SK-N-SH (cell line): Measurements from ENCODE around the gene TMEM231. TPM values are rescaled to one million over a fixed set of nuclear protein-coding genes. Genes with fewer than 3 reads are reported as not detected.

Experiments
- CTCF ChIA-PET: fragments of 300-600, 350-600 bp; formaldehyde crosslinking; extraction: SDS; loops from one replicate; lab custom pipeline; 2021; lab: Yijun Ruan, JAX
- POLR2A ChIA-PET: fragments of 350-600 bp; sonication (Branson Sonifier 250); formaldehyde crosslinking; extraction: SDS; loops from one replicate; lab custom pipeline; 2020; ENCODE audit warnings: antibody characterized with exemption, inconsistent platforms; lab: Yijun Ruan, JAX
- DNase-seq: peaks from one replicate; pipeline ENCODE4 v3.0.0; 2012
- H2AFZ ChIP-seq: fragments of 200-600 bp; sonication (generic); 2 replicates; pipeline ENCODE4 v1.8.1; 2016; ENCODE audit warnings: antibody characterized with exemption, mild to moderate bottlenecking, low read depth
- H3F3A ChIP-seq: fragments of 200-600 bp; sonication (generic); replicated peaks from 2 replicates; pipeline ENCODE3; 2016; ENCODE audit warnings: antibody characterized with exemption, mild to moderate bottlenecking; ENCODE audit not compliant: insufficient read depth
- H3K27ac ChIP-seq, 2 experiments: fragments of 200-500 bp in 1 of 2; fragments of 200-600 bp in 1 of 2; sonication (Bioruptor generic) in 1 of 2; sonication (generic), shearing (Covaris generic) in 1 of 2; 2 replicates each; pipeline versions ENCODE4 v1.5.1 to v1.6.1; 2014 to 2016; ENCODE audit warnings: low read depth in 2 of 2, inconsistent platforms in 1 of 2, low read length in 1 of 2, mild to moderate bottlenecking in 1 of 2, mixed read lengths in 1 of 2
- H3K27me3 ChIP-seq: fragments of 200-600 bp; sonication (generic), shearing (Covaris generic); 2 replicates; pipeline ENCODE4 v1.6.1; 2016; ENCODE audit warnings: mixed run types; ENCODE audit not compliant: insufficient read depth
- H3K36me3 ChIP-seq, 2 experiments: fragments of 200-500 bp in 1 of 2; fragments of 200-600 bp in 1 of 2; sonication (Bioruptor generic) in 1 of 2; sonication (generic) in 1 of 2; replicated peaks in 1 of 2; 2 replicates each; pipeline versions ENCODE3 to v1.5.1; 2014 to 2016; ENCODE audit warnings: low read length in 1 of 2, mild to moderate bottlenecking in 1 of 2; ENCODE audit not compliant: insufficient read depth in 2 of 2, control insufficient read depth in 1 of 2
- H3K4me1 ChIP-seq, 2 experiments: fragments of 200-500 bp in 1 of 2; fragments of 200-600 bp in 1 of 2; sonication (Bioruptor generic) in 1 of 2; sonication (generic), shearing (Covaris generic) in 1 of 2; 2 replicates each; pipeline versions ENCODE4 v1.5.1 to v1.6.1; 2014 to 2016; ENCODE audit warnings: low read depth in 1 of 2, low read length in 1 of 2, mixed run types in 1 of 2; ENCODE audit not compliant: insufficient read depth in 2 of 2, control insufficient read depth in 1 of 2
- H3K4me2 ChIP-seq: fragments of 200-600 bp; sonication (generic), shearing (Covaris generic); 2 replicates; pipeline ENCODE4 v1.6.1; 2017; ENCODE audit warnings: mixed run types
- H3K4me3 ChIP-seq, 2 experiments: fragments of 200-500 bp in 1 of 2; fragments of 200-600 bp in 1 of 2; sonication (Bioruptor generic) in 1 of 2; sonication (generic), shearing (Covaris generic) in 1 of 2; 2 replicates each; pipeline versions ENCODE4 v1.5.1 to v1.8.1; 2014 to 2016; ENCODE audit warnings: low read depth in 2 of 2, inconsistent platforms in 1 of 2, low read length in 1 of 2, mild to moderate bottlenecking in 1 of 2, mixed read lengths in 1 of 2, moderate library complexity in 1 of 2
- H3K79me2 ChIP-seq: fragments of 200-600 bp; sonication (generic); 2 replicates; pipeline ENCODE4 v1.8.1; 2017; ENCODE audit warnings: mild to moderate bottlenecking; ENCODE audit not compliant: insufficient read depth
- H3K9ac ChIP-seq: fragments of 200-600 bp; sonication (generic); 2 replicates; pipeline ENCODE4 v1.6.1; 2017; ENCODE audit warnings: mixed run types
- H3K9me2 ChIP-seq: fragments of 200-600 bp; sonication (generic); 2 replicates; pipeline ENCODE4 v1.6.1; 2017; ENCODE audit warnings: mixed run types
- H3K9me3 ChIP-seq: fragments of 200-600 bp; sonication (generic); 2 replicates; pipeline ENCODE4 v1.6.1; 2017; ENCODE audit warnings: mixed run types, mild to moderate bottlenecking, moderate library complexity
- H4K20me1 ChIP-seq: fragments of 200-600 bp; sonication (generic); 2 replicates; pipeline ENCODE4 v1.6.1; 2017; ENCODE audit warnings: mild to moderate bottlenecking, mixed run types; ENCODE audit not compliant: insufficient read depth
- GATA2 ChIP-seq: sonication (generic); formaldehyde crosslinking; IDR thresholded peaks from 2 replicates; pipeline ENCODE4 v1.5.0; 2020; ENCODE audit warnings: mild to moderate bottlenecking, missing genetic modification reagents
- MEF2A ChIP-seq: IDR thresholded peaks from 2 replicates; pipeline ENCODE4 v1.4.0; 2012; ENCODE audit warnings: low read depth, borderline replicate concordance
- MXI1 ChIP-seq: IDR thresholded peaks from 2 replicates; pipeline ENCODE4 v1.6.1; 2012; ENCODE audit warnings: mild to moderate bottlenecking, low read depth, low read length, improper control_type of control experiment
- TEAD4 ChIP-seq: IDR thresholded peaks from 2 replicates; pipeline ENCODE4 v1.4.0; 2012; ENCODE audit warnings: mild to moderate bottlenecking, borderline replicate concordance; ENCODE audit not compliant: insufficient read depth
- YY1 ChIP-seq: IDR thresholded peaks from 2 replicates; pipeline ENCODE4 v1.4.0; 2012; ENCODE audit warnings: low read depth, mild to moderate bottlenecking
- WGBS: methylation state at CpG from one replicate; pipeline ENCODE4 v1.1.6; 2017; ENCODE audit warnings: low lambda C conversion rate; 5-methylcytosine and 5-hydroxymethylcytosine counted together
- polyA plus RNA-seq, 3 experiments: library from polyadenylated mRNA; depleted of rRNA; stranded (reverse); fragments of >200 nt; gene quantifications; 2 replicates each; pipeline ENCODE4 v1.2.3, GENCODE V29; 2012
- TF ChIP-seq, protein P1 (sequence below): IDR thresholded peaks from 2 replicates; pipeline ENCODE4 v1.4.0; 2012; ENCODE audit warnings: low read depth, borderline replicate concordance
- TF ChIP-seq, protein P2 (sequence below): IDR thresholded peaks from 2 replicates; pipeline ENCODE4 v1.4.0; 2012; ENCODE audit warnings: low read depth, borderline replicate concordance
- TF ChIP-seq, protein P3 (sequence below): IDR thresholded peaks from 2 replicates; pipeline ENCODE4 v1.4.0; 2012; ENCODE audit warnings: low read depth

TMEM231 gene
- polyA plus RNA-seq, 1 of the 3 experiments (the other 2 are of a cell fraction), result 18.1 TPM

DNA sequence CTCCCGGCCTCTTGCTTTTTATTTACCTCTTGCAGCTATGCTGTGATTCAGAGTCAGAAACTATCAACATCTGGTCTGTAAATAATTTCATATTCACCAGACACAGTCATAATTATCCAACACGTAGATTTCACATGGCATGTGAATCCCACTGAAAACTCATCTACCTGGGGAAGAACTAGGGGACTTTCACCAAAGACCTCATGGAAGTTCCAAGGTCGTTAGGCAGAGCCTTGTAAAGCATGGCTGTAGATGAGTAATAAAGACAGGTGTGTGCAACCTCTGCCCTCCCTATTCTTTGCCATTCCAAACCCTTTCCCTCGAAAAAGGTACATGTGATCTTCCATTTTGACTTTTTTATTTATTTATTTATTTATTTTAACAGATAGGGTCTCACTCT lies 18.3 kb downstream of the TMEM231 start:
- Histone ChIP-seq H3K27me3 (no peaks in the 10 kb centered on the region), H3K9me3 (no peaks in the 10 kb centered on the region), H3K79me2 (no peaks in the 10 kb centered on the region), H3K9me2 (no peaks in the 10 kb centered on the region), H2AFZ (no peak overlapping the region), H3K36me3 (peaks cover 0 to 8% of the 10 kb centered on the region in 2 experiments), H3K27ac (no peak overlapping the region), H3F3A (no peaks in the 10 kb centered on the region), H3K9ac (no peak overlapping the region), H3K4me1 (no peaks in the 10 kb centered on the region), H3K4me3 (no peak overlapping the region), H4K20me1 (no peaks in the 10 kb centered on the region), H3K4me2 (no peak overlapping the region)
- CTCF ChIA-PET, result interaction anchor here (1.1 kb wide), 1 partner anchor 21 kb away, joined by 7 read pairs; no protein-coding TSS in a partner anchor
- no peak for DNase-seq
- 72% methylated on average over 4 of the region's 4 CpGs for WGBS
- POLR2A ChIA-PET, result no interaction called here
- TF ChIP-seq, protein P1, sequence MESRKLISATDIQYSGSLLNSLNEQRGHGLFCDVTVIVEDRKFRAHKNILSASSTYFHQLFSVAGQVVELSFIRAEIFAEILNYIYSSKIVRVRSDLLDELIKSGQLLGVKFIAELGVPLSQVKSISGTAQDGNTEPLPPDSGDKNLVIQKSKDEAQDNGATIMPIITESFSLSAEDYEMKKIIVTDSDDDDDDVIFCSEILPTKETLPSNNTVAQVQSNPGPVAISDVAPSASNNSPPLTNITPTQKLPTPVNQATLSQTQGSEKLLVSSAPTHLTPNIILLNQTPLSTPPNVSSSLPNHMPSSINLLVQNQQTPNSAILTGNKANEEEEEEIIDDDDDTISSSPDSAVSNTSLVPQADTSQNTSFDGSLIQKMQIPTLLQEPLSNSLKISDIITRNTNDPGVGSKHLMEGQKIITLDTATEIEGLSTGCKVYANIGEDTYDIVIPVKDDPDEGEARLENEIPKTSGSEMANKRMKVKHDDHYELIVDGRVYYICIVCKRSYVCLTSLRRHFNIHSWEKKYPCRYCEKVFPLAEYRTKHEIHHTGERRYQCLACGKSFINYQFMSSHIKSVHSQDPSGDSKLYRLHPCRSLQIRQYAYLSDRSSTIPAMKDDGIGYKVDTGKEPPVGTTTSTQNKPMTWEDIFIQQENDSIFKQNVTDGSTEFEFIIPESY, result no peak

DNA sequence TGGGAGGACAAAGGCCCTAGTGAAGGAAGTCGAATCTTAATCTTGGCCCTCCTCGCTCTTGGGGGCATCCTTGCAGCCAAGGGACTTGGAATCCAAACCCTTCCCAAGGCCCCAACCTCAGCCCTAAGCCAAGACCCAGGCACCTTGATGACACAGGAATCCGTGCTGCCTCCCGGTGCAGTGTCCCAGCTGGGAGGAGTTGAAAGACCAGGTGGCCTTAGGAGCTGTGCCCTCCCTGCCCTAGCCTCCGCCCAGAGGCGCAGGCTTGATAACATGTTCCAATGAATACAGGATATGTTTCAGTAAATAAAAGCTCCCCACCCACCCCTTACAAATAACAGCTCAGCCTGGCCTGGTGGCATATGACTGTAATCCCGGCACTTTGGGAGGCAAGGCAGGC lies 20.2 kb downstream of the TMEM231 start, which contains the start of gene CHST5:
Gene CHST5, minus strand, starts transcription at position 208 of the 400 bp plus-strand sequence. CDS start 5,724 bp downstream, outside the sequence.
- H3K9me2 ChIP-seq, result no peaks in the 10 kb centered on the region
- no peaks in the 10 kb centered on the region for H3K36me3 ChIP-seq
- ChIA-PET CTCF (interaction anchor here (0.6 to 3.3 kb wide), 4 partner anchors 11 to 337 kb away, joined by 3 to 17 read pairs (median 6); no protein-coding TSS in a partner anchor), POLR2A (interaction anchor here (1.2 kb wide), 1 partner anchor 19 kb away, joined by 3 read pairs; no protein-coding TSS in a partner anchor)
- no peaks in the 10 kb centered on the region for H4K20me1 ChIP-seq
- H3K79me2 ChIP-seq, result no peaks in the 10 kb centered on the region
- no peaks in the 10 kb centered on the region for H3K9me3 ChIP-seq
- 93% methylated on average over 3 of the region's 7 CpGs for WGBS
- no peak within 1 kb of the TSS for H3K4me3 ChIP-seq
- no peak within 1 kb of the TSS for H3K27ac ChIP-seq
- no peak within 1 kb of the TSS for H3K4me2 ChIP-seq
- TF ChIP-seq, protein P2, sequence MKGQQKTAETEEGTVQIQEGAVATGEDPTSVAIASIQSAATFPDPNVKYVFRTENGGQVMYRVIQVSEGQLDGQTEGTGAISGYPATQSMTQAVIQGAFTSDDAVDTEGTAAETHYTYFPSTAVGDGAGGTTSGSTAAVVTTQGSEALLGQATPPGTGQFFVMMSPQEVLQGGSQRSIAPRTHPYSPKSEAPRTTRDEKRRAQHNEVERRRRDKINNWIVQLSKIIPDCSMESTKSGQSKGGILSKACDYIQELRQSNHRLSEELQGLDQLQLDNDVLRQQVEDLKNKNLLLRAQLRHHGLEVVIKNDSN, result no peak
- no peak for TF ChIP-seq GATA2 (CRISPR knock-in tag)
- TF ChIP-seq TEAD4, result no peak
- TF ChIP-seq, protein P3, sequence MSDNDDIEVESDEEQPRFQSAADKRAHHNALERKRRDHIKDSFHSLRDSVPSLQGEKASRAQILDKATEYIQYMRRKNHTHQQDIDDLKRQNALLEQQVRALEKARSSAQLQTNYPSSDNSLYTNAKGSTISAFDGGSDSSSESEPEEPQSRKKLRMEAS, result no peak
- no peak for TF ChIP-seq MXI1
- no peak for TF ChIP-seq MEF2A
- no peak for TF ChIP-seq YY1
- no peak within 1 kb of the TSS for H2AFZ ChIP-seq
- H3K9ac ChIP-seq, result no peak within 1 kb of the TSS
- no peaks in the 10 kb centered on the region for H3K27me3 ChIP-seq
- H3F3A ChIP-seq, result no peaks in the 10 kb centered on the region
- DNase-seq, result no peak
- H3K4me1 ChIP-seq, result no peaks in the 10 kb centered on the region
